Kidney epithelial cell (primary cell): Measurements from ENCODE around the gene FNDC1. TPM values are rescaled to one million over a fixed set of nuclear protein-coding genes. Genes with fewer than 3 reads are reported as not detected.
A peak's percentile ranks its signal among the peaks of the same experiment; 100 is the strongest.

ENCODE experiments used
- DNase-seq: peaks from one replicate; pipeline ENCODE4 v3.0.0-alpha.2; 2010; ENCODE audit warnings: low read depth
- H3K27me3 ChIP-seq: 2 replicates; pipeline ENCODE4 v1.6.0; 2011; ENCODE audit warnings: low read length; ENCODE audit not compliant: control insufficient read depth, insufficient read depth
- H3K36me3 ChIP-seq: 2 replicates; pipeline ENCODE4 v1.5.1; 2011; ENCODE audit warnings: low read length; ENCODE audit not compliant: control insufficient read depth, insufficient read depth
- H3K4me3 ChIP-seq: 2 replicates; pipeline ENCODE4 v1.5.1; 2011; ENCODE audit warnings: low read depth, mild to moderate bottlenecking, control low read depth, low read length
- CTCF ChIP-seq: IDR thresholded peaks from 2 replicates; pipeline ENCODE4 v1.5.1; 2011; ENCODE audit warnings: mild to moderate bottlenecking, moderate library complexity, low read length, control low read depth, inconsistent platforms; ENCODE audit not compliant: insufficient read depth, poor library complexity, severe bottlenecking
- total RNA-seq: library from RNA; depleted of rRNA; stranded (reverse); fragments of >200 nt; gene quantifications from 2 replicates; pipeline ENCODE4 v1.2.3, GENCODE V29; 2015

FNDC1 gene
- total RNA-seq, 1 donor from 2014 or later, result 1.0 TPM

GRCh38 chr6:159250633-159251032 is 81.4 kb downstream of the FNDC1 start:
- no peak for TF ChIP-seq CTCF
- no peak for DNase-seq

GRCh38 chr6:159252955-159253508 is 83.8 kb downstream of the FNDC1 start:
- Histone ChIP-seq H3K36me3 (no peaks in the 10 kb centered on the region), H3K4me3 (no peak overlapping the region), H3K27me3 (no peaks in the 10 kb centered on the region)
- TF ChIP-seq CTCF, result peak; percentile 64
- no peak for DNase-seq

More at GRCh38 chr6:159250633-159251032, 81.4 kb downstream of the FNDC1 start:
- H3K27me3 ChIP-seq, result no peaks in the 10 kb centered on the region
- no peaks in the 10 kb centered on the region for H3K36me3 ChIP-seq
- no peak overlapping the region for H3K4me3 ChIP-seq

GRCh38 chr6:159254186-159254585 is 85.0 kb downstream of the FNDC1 start:
- no peak for TF ChIP-seq CTCF
- no peak for DNase-seq
- Histone ChIP-seq H3K36me3 (no peaks in the 10 kb centered on the region), H3K27me3 (no peaks in the 10 kb centered on the region), H3K4me3 (no peak overlapping the region)

GRCh38 chr6:159255434-159255951 is 86.3 kb downstream of the FNDC1 start:
- Histone ChIP-seq H3K36me3 (no peaks in the 10 kb centered on the region), H3K27me3 (no peaks in the 10 kb centered on the region), H3K4me3 (no peak overlapping the region)
- no peak for TF ChIP-seq CTCF
- DNase-seq, result no peak

GRCh38 chr6:159256128-159256527 is 86.9 kb downstream of the FNDC1 start:
- Histone ChIP-seq H3K27me3 (no peaks in the 10 kb centered on the region), H3K36me3 (no peaks in the 10 kb centered on the region), H3K4me3 (no peak overlapping the region)
- DNase-seq, result no peak
- TF ChIP-seq CTCF, result no peak

- Histone ChIP-seq H3K36me3 (no peaks in the 10 kb centered on the region), H3K27me3 (no peaks in the 10 kb centered on the region), H3K4me3 (no peak overlapping the region)
- TF ChIP-seq CTCF, result no peak
- no peak for DNase-seq
Observed at GRCh38 chr6:159257846-159258245, 88.6 kb downstream of the FNDC1 start.
